ENCODE results near the gene FAAP100.

GRCh38 chr17:81545160-81545949 lies 6.8 kb downstream of the FAAP100 start:
- TF ChIP-seq, protein P1, sequence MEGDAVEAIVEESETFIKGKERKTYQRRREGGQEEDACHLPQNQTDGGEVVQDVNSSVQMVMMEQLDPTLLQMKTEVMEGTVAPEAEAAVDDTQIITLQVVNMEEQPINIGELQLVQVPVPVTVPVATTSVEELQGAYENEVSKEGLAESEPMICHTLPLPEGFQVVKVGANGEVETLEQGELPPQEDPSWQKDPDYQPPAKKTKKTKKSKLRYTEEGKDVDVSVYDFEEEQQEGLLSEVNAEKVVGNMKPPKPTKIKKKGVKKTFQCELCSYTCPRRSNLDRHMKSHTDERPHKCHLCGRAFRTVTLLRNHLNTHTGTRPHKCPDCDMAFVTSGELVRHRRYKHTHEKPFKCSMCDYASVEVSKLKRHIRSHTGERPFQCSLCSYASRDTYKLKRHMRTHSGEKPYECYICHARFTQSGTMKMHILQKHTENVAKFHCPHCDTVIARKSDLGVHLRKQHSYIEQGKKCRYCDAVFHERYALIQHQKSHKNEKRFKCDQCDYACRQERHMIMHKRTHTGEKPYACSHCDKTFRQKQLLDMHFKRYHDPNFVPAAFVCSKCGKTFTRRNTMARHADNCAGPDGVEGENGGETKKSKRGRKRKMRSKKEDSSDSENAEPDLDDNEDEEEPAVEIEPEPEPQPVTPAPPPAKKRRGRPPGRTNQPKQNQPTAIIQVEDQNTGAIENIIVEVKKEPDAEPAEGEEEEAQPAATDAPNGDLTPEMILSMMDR (IDR thresholded peaks at IDR 0.05; ENCODE audit: poor library complexity) = no peak
- TF ChIP-seq EZH2 (IDR thresholded peaks at IDR 0.05; ENCODE audit: borderline replicate concordance) = no peak

Data from hepatocyte (in vitro differentiated cells).